GM23338 (cell line): Measurements from ENCODE around the gene DPH1.

Source experiments
- CTCF ChIP-seq, 2 experiments: fragments of 200-600 bp in 1 of 2; sonication (generic) in 1 of 2; conservative IDR thresholded peaks; 2 replicates each; pipeline versions ENCODE4 v1.5.1 to v1.6.1; 2016 to 2017; ENCODE audit warnings: antibody characterized with exemption in 2 of 2, low read depth in 2 of 2, mild to moderate bottlenecking in 2 of 2, moderate library complexity in 1 of 2
- EZH2 ChIP-seq: fragments of 200-600 bp; sonication (generic); IDR thresholded peaks from one replicate; pipeline ENCODE4 v1.8.0; 2017; ENCODE audit warnings: antibody characterized with exemption, mild to moderate bottlenecking, low read depth; ENCODE audit not compliant: unreplicated experiment

- TF ChIP-seq EZH2 (no peak), CTCF (conservative IDR thresholded peaks at IDR 0.05; ENCODE audit: low read depth in 2 of 2) (no peak)
These were observed 17.6 kb downstream of the DPH1 start for GRCh38 chr17:2047590-2047989.
